ENCODE results near the gene MYF5.
A peak's percentile ranks its signal among the peaks of the same experiment; 100 is the strongest.

Gene MYF5

DNA sequence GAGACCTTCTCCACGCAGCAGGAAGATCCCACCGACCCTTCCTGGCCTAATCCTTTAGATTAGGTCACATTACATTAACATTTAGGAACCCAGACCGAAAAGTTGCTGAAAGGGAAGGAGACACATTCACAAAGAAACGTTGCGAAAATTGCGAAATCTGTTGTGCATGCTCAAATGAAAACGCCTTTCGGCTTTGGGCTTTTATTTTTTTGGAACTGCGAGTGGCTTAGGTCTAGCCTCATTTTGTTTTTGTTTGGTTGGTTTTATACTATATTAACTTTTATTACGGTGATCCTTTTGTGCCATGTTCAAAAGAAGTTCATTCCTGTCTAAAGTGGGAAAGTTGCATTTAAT lies 7.8 kb upstream of the MYF5 start:
- TF ChIP-seq POLR2AphosphoS5 (IDR thresholded peaks at IDR 0.05; ENCODE audit: low read depth, low read length): no peak
- TF ChIP-seq POLR2A (IDR thresholded peaks at IDR 0.05; ENCODE audit: low read depth, low read length): no peak
- TF ChIP-seq TAF1 (IDR thresholded peaks at IDR 0.05; ENCODE audit: borderline replicate concordance, low read depth, low read length): no peak
- FAIRE-seq: no peak
- DNase-seq (ENCODE audit: insufficient read length): no peak

DNA sequence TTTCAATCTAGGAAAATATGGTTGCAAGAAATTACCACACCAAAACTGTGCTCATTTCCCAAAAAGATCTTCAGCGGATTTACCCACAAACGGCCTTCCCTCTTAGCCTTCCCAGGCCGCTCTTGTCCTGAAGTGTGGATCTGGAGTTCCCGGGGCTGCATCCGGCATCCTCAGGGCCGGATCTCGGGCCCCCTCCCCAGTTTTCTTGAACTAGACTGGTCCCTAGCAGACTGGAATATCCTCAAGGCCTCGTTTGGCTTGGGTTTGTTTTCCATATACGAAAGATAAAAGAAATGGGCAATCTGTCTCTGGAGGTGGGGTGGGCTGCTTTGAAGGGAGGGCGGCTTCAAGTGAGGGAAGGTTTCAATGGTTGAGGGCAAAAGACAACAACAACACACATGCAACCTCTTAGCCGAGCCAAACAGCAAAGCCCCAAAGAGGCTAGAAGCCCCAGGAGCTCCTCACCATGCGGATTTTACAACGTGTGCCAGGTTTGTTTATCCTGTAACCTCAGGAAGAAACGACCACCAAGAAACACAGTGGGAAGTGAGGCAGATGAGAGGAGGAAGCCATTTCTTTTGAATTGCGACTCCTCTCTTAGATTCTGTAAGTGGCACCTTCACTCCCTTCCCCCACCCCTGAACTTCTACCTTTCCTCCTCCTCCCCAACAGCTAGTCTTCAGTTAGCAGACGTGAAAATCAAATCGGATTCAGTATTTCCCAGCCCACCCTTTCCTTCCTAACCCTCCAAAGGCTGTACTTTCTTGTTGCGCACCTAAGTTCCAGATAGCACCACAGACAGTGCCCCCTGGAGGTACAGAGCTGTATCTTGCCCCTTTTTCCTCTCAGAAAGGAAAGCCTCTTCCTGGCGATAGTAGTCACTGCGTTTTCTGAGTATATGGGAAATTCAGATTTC lies 6.6 kb upstream of the MYF5 start:
- DNase-seq (ENCODE audit: insufficient read length): no peak
- TF ChIP-seq POLR2AphosphoS5 (IDR thresholded peaks at IDR 0.05; ENCODE audit: low read depth, low read length) (no peak), TAF1 (IDR thresholded peaks at IDR 0.05; ENCODE audit: borderline replicate concordance, low read depth, low read length) (no peak), POLR2A (IDR thresholded peaks at IDR 0.05; ENCODE audit: low read depth, low read length) (no peak)
- peak; percentile 44 for FAIRE-seq

DNA sequence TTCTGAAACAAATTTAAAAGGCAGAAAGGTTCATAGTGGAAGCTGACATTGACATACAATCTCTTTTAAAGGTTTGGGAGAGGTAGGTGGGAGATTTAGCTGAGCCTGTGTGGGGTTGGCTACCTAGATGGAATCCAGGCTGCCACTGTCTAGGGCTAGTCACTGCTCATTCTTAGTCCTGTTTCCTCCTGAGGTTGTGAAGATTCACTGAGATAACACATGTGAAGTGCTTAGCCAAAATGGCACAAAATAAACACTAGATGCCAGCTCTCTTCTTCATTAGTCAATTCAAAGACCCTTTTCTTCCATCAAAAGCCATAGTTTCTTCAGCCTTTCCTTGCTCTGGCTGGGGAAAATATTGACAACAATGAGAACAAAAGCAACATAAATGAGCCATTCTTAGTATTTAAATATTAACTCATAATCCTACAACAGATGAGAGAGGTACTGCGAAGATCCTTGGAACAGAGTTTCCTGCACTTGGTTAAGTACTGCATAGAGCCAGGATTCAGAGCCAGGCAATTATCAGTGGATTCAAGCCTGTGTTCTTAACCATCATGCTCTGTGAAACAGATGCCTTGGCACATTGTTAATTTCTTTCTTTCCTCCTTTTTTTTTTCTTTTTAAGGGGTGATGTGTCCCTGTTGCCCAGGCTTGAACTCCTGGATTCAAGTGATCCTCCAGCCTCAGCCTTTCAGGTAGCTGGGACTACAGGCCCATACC lies 5.8 kb upstream of the MYF5 start:
- DNase-seq (ENCODE audit: insufficient read length) (no peak), FAIRE-seq (no peak)
- no peak for TF ChIP-seq TAF1 (IDR thresholded peaks at IDR 0.05; ENCODE audit: borderline replicate concordance, low read depth, low read length)
- no peak for TF ChIP-seq POLR2AphosphoS5 (IDR thresholded peaks at IDR 0.05; ENCODE audit: low read depth, low read length)
- no peak for TF ChIP-seq POLR2A (IDR thresholded peaks at IDR 0.05; ENCODE audit: low read depth, low read length)

DNA sequence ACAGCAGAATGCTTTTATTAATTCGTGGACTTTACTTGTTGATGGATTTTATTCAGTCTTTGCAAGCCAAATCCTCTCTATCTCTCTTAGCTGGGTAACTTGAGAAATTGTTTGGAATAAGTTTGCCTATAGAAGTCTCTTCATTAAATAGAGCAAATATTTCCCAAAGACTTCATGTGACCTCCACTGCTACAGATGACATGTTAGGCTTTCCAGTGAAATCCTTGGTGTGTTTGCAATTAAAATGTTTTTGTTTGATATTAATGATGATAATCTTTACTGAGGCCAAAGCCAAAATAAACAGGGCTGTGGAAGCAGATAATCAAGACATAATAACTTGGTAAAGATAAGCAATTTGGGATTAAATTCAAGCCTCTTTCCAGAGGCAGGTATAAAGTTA lies 4.8 kb upstream of the MYF5 start:
- no peak for TF ChIP-seq POLR2AphosphoS5 (IDR thresholded peaks at IDR 0.05; ENCODE audit: low read depth, low read length)
- TF ChIP-seq POLR2A (IDR thresholded peaks at IDR 0.05; ENCODE audit: low read depth, low read length): no peak
- no peak for TF ChIP-seq TAF1 (IDR thresholded peaks at IDR 0.05; ENCODE audit: borderline replicate concordance, low read depth, low read length)
- no peak for FAIRE-seq
- DNase-seq (ENCODE audit: insufficient read length): no peak

DNA sequence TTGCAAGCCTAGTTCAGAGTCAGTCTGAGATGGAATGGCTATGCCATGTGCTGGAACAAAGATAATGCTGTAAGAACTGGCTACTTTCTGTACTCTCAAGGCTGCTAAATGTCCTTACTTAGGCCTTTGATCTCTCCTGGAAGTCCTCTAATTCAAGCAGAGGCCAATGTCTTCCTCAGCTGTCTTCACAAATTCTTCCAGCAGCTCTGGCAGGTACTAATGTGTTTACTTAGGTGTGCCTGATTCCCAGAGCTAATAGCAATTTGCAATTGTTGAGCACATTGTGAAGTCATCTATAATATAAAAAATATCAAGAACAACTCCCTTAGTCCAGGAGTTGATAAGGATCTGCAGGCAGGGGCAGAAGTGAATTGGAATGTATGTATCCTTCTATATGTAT lies 3.8 kb upstream of the MYF5 start:
- FAIRE-seq: no peak
- TF ChIP-seq POLR2AphosphoS5 (IDR thresholded peaks at IDR 0.05; ENCODE audit: low read depth, low read length): no peak
- TF ChIP-seq POLR2A (IDR thresholded peaks at IDR 0.05; ENCODE audit: low read depth, low read length): no peak
- no peak for TF ChIP-seq TAF1 (IDR thresholded peaks at IDR 0.05; ENCODE audit: borderline replicate concordance, low read depth, low read length)
- DNase-seq (ENCODE audit: insufficient read length): no peak

DNA sequence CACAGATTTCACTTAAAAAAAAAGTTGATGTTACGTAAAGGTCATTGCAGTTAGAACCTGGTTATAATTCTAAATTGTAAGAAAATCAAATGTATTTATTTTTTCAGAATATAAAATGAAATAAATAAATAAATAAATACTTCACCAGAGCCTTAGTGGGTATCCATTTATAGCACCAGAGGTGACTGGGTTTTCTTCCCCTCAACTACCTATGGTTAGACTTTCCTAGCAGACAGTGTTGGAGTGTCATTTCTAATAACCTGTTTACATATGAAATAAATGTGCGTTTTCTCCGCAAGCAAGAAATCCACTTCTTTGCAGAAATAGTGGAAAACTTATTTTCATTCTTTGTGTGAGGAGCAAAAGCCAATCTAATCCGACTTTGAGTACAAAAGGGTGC lies 3.3 kb upstream of the MYF5 start:
- no peak for FAIRE-seq
- TF ChIP-seq TAF1 (IDR thresholded peaks at IDR 0.05; ENCODE audit: borderline replicate concordance, low read depth, low read length) (no peak), POLR2AphosphoS5 (IDR thresholded peaks at IDR 0.05; ENCODE audit: low read depth, low read length) (no peak), POLR2A (IDR thresholded peaks at IDR 0.05; ENCODE audit: low read depth, low read length) (no peak)
- no peak for DNase-seq (ENCODE audit: insufficient read length)

DNA sequence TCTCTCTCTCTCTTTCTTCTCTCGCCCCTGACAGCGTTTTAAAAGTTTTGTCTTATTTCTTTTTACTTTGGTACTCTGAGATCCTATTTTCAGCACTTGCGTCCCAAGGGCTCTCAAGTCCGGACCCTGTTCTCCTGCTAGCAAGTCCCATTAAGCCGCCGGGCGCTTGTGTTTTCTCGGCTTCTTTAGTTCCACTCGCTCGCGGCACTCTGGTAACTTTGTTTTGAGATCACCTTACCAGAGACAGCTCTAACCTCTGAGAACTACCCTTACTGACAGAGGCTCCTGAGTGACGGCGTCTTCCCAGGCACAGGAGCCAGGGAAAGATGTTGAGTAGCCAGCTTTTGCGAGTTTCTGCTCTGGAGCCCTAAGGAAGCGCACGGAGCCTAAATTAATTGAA lies 2.7 kb upstream of the MYF5 start:
- FAIRE-seq: no peak
- TF ChIP-seq TAF1 (IDR thresholded peaks at IDR 0.05; ENCODE audit: borderline replicate concordance, low read depth, low read length): no peak
- TF ChIP-seq POLR2AphosphoS5 (IDR thresholded peaks at IDR 0.05; ENCODE audit: low read depth, low read length): no peak
- no peak for TF ChIP-seq POLR2A (IDR thresholded peaks at IDR 0.05; ENCODE audit: low read depth, low read length)
- no peak for DNase-seq (ENCODE audit: insufficient read length)

DNA sequence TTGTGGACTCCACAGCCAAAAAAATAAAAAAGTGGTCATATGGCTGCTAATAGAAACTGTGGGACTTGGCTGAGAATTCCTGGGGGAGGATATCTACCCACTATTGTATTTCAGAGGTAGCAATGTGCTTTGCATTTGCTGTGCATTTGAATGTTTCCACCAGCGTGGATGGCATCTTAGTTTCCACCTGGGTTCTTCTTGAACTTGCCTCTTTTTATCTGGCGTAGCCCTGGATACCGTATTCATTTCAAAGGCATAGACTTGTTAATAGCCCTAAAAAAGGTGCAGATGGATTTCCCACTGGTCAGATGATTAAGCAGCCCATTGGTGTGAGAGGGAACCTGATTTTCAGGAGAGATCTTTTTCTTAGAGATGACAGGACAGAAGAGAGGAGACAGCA lies 1.9 kb upstream of the MYF5 start:
- FAIRE-seq: no peak
- no peak for DNase-seq (ENCODE audit: insufficient read length)
- TF ChIP-seq TAF1 (IDR thresholded peaks at IDR 0.05; ENCODE audit: borderline replicate concordance, low read depth, low read length): no peak

DNA sequence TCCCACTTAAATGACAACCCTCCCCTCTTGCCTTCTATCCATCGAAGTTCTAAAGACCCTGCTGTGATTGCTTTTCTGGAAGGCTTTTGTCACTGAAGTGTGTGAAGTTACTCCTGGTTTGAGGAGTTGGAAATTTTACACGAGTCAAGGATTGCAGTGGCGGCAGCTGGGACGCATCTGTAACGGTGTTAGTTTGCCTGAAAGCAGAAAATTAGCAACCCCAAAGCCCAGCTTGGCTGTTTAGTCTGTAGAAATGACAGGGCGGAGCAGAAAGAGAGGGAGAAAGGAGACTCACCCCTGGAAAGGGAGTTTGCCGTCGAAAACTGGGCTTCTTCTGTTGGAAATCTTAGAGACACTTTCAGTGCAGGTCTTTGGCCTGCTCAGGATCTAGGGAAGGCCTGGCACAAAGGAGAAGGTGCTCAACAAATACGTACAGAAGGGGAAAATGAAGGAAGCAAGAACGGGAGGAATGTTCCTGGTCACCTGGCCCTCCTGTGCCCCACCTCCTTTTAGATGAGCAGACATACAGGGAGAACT lies 931 bp upstream of the MYF5 start:
- TF ChIP-seq POLR2A (IDR thresholded peaks at IDR 0.05; ENCODE audit: low read depth, low read length) (no peak), TAF1 (IDR thresholded peaks at IDR 0.05; ENCODE audit: borderline replicate concordance, low read depth, low read length) (no peak)
- FAIRE-seq (no peak), DNase-seq (ENCODE audit: insufficient read length) (no peak)

DNA sequence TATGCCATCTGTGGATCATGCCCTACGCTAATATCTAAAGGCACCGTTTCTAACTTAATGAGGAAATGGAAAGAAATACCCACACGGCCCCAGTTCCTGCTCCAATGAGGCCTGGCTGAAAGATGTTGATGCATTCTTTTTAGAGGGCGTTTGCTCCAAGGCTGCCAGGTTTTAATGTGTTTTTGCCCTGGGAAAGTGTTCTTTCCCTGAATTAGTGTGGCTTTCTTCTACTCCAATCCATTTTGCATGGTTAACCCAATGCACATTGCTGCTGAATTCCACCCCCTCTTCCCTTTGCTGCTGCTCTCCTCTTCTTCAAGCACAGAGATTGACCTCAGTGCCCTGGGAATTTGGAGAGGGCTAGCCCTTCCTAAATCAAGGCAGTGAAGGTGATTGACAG lies 1.1 kb downstream of the MYF5 start:
- TF ChIP-seq POLR2A (IDR thresholded peaks at IDR 0.05; ENCODE audit: low read depth, low read length): no peak
- no peak for TF ChIP-seq TAF1 (IDR thresholded peaks at IDR 0.05; ENCODE audit: borderline replicate concordance, low read depth, low read length)
- DNase-seq (ENCODE audit: insufficient read length): no peak
- no peak for FAIRE-seq

DNA sequence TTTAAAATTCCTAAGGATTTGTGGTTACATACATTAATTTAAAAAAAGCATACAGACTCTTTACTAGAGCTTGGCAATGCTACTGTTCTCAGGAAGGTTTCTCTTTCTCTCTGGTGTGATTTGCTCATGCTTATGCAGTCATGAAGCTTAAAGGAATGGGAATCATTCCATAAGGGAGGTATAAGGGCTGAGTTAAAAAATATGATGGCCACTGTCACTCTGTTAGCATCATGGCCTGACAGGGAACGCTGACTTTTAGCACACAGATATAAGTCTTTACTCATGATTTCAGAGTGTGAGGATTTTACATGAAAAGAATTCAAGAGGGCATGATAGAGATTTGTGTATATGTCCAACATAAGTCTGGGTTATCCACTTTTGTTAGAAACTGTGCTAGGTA lies 3.8 kb downstream of the MYF5 start:
- TF ChIP-seq TAF1 (IDR thresholded peaks at IDR 0.05; ENCODE audit: borderline replicate concordance, low read depth, low read length): no peak
- no peak for TF ChIP-seq POLR2AphosphoS5 (IDR thresholded peaks at IDR 0.05; ENCODE audit: low read depth, low read length)
- TF ChIP-seq POLR2A (IDR thresholded peaks at IDR 0.05; ENCODE audit: low read depth, low read length): no peak
- DNase-seq (ENCODE audit: insufficient read length) (no peak), FAIRE-seq (no peak)

DNA sequence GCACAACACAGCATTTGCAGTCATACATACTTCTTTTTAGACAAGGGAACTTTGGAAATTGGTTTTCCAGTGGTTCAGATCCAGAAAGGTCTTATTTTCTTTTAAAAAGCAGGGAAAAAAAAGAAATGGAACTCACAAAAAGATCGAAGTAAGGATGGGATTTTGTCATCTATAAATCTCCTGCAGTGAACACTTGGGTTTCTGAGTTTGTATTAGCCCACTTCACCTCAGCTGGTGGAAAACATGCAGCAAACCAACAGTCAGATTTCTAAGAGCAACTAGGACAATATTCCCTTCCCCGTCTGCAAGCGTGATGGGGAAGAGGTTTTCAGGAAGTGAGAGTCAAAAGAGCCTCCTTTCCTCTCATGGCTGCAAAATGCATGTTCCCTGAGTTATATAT lies 4.6 kb downstream of the MYF5 start:
- DNase-seq (ENCODE audit: insufficient read length): no peak
- TF ChIP-seq POLR2AphosphoS5 (IDR thresholded peaks at IDR 0.05; ENCODE audit: low read depth, low read length): no peak
- no peak for TF ChIP-seq POLR2A (IDR thresholded peaks at IDR 0.05; ENCODE audit: low read depth, low read length)
- no peak for TF ChIP-seq TAF1 (IDR thresholded peaks at IDR 0.05; ENCODE audit: borderline replicate concordance, low read depth, low read length)
- FAIRE-seq: no peak

Measured in GM12892 (cell line).